Heart left ventricle (tissue), 13 donors: Measurements from ENCODE around the gene MESP2.

Experiments used
- CTCF ChIP-seq, 12 donors: fragments of 200-600 bp; sonication (generic) in 4 of 12; IDR thresholded peaks; one replicate each; pipeline versions ENCODE4 v1.5.0 to v1.8.0; 2018 to 2022; ENCODE audit warnings: antibody characterized with exemption in 12 of 12, mild to moderate bottlenecking in 5 of 12
- POLR2A ChIP-seq, 2 donors: fragments of 450-650 bp; IDR thresholded peaks; one replicate each; pipeline ENCODE4 v1.6.1; 2017; ENCODE audit warnings: antibody characterized with exemption in 2 of 2, mild to moderate bottlenecking in 2 of 2, moderate library complexity in 2 of 2
- donor health status: ischemic (EF 13 %, LVEDD 7.1; RV severe dilation, severe dysfunction).
- donor health status: DM: no; HTN: yes; CAD: no.
- donor health status: DM: no; HTN: no; CAD: no.
- donor health status: ischemic (EF 25% LVEDD 6.9; RV normal size, moderate dysfunction).
- donor health status: ischemic (EF 25% LVEDD 5.7; RV mildly dilated, moderate dysfunction).
- donor health status: ischemic (EF 35%, LVEDD 5.7; RV mildly dilated, moderate dysfunction).
- donor health status: nonischemic (EF 11% LVEDD 7.7; RV severe dilation, severe dysfunction).
- donor health status: DM: yes; HTN: yes; CAD: no.
- donor health status: PGD.
- donor health status: ischemic (EF 29% LVEDD 5.4; RV normal size, mild dysfunction).
- donor health status: nonischemic (EF 23%, LVEDD 6.1; RV moderate dilation, normal function).

- TF ChIP-seq CTCF (IDR thresholded peaks at IDR 0.05) (no peak), POLR2A (IDR thresholded peaks at IDR 0.05) (no peak)
Measured at GRCh38 chr15:89826671-89827655, 50.8 kb downstream of the MESP2 start.
